ENCODE data around the gene PNISR.

Gene PNISR

GRCh38 chr6:99393366-99393697 is 31.8 kb downstream of the PNISR start:
- peaks cover 0 to 10% (median 5%) of the 10 kb centered on the region in 4 experiments for H3K4me1 ChIP-seq (ENCODE audit: control extremely low read depth in 1 of 4, control insufficient read depth in 4 of 4, insufficient read depth in 4 of 4, low read length in 3 of 4)
- peaks cover 0 to 8% (median 0%) of the 10 kb centered on the region in 4 experiments for H3K36me3 ChIP-seq (ENCODE audit: control insufficient read depth in 4 of 4, insufficient read depth in 4 of 4, low read length in 3 of 4)
- POLR2A ChIA-PET = interaction anchor here (0.8 kb wide), 1 partner anchor 170 kb away, joined by 3 read pairs; no protein-coding TSS in a partner anchor
- DNase-seq = no peak
- peak overlapping the region in 1 of 2 experiments; percentile 86 for H3K27ac ChIP-seq (ENCODE audit: insufficient read depth in 1 of 2, low read depth in 1 of 2, low read length in 2 of 2, poor library complexity in 1 of 2, severe bottlenecking in 2 of 2)
- CTCF ChIA-PET = interaction anchor here (0.6 to 1.3 kb wide), 8 partner anchors 9 to 152 kb away, joined by 3 to 6 read pairs (median 3); no protein-coding TSS in a partner anchor
- H3K4me3 ChIP-seq (ENCODE audit: control insufficient read depth in 1 of 7, extremely low read depth in 1 of 7, insufficient read depth in 4 of 7, low read depth in 2 of 7, low read length in 6 of 7) = peak overlapping the region; percentile 72 to 97 (median 89)
- H3K27me3 ChIP-seq (replicated peaks in 2 of 5; ENCODE audit: control insufficient read depth in 4 of 5, insufficient read depth in 5 of 5, low read length in 4 of 5) = no peaks in the 10 kb centered on the region
- 14% methylated on average over 1 of the region's 2 CpGs for WGBS (ENCODE audit: insufficient coverage)
- H3K9me3 ChIP-seq (ENCODE audit: control extremely low read depth in 1 of 5, control insufficient read depth in 4 of 5, insufficient read depth in 2 of 5, low read depth in 1 of 5, low read length in 4 of 5) = no peaks in the 10 kb centered on the region

- DNase-seq = no peak
- H3K4me3 ChIP-seq (ENCODE audit: control insufficient read depth in 1 of 7, extremely low read depth in 1 of 7, insufficient read depth in 4 of 7, low read depth in 2 of 7, low read length in 6 of 7) = no peak overlapping the region
- H3K27me3 ChIP-seq (replicated peaks in 2 of 5; ENCODE audit: control insufficient read depth in 4 of 5, insufficient read depth in 5 of 5, low read length in 4 of 5) = no peaks in the 10 kb centered on the region
- H3K4me1 ChIP-seq (ENCODE audit: control extremely low read depth in 1 of 4, control insufficient read depth in 4 of 4, insufficient read depth in 4 of 4, low read length in 3 of 4) = peaks cover 0 to 10% (median 5%) of the 10 kb centered on the region in 4 experiments
- H3K36me3 ChIP-seq (ENCODE audit: control insufficient read depth in 4 of 4, insufficient read depth in 4 of 4, low read length in 3 of 4) = no peaks in the 10 kb centered on the region
- ChIA-PET CTCF (no interaction called here), POLR2A (no interaction called here)
- no peak overlapping the region for H3K27ac ChIP-seq (ENCODE audit: insufficient read depth in 1 of 2, low read depth in 1 of 2, low read length in 2 of 2, poor library complexity in 1 of 2, severe bottlenecking in 2 of 2)
- WGBS (ENCODE audit: insufficient coverage) = 100% methylated on average over 2 of the region's 3 CpGs
- H3K9me3 ChIP-seq (ENCODE audit: control extremely low read depth in 1 of 5, control insufficient read depth in 4 of 5, insufficient read depth in 2 of 5, low read depth in 1 of 5, low read length in 4 of 5) = no peaks in the 10 kb centered on the region
These were observed 34.2 kb downstream of the PNISR start for GRCh38 chr6:99390896-99391295.

- Histone ChIP-seq H3K36me3 (ENCODE audit: control insufficient read depth in 4 of 4, insufficient read depth in 4 of 4, low read length in 3 of 4) (peaks cover 0 to 3% (median 0%) of the 10 kb centered on the region in 4 experiments), H3K27ac (ENCODE audit: insufficient read depth in 1 of 2, low read depth in 1 of 2, low read length in 2 of 2, poor library complexity in 1 of 2, severe bottlenecking in 2 of 2) (no peak overlapping the region), H3K27me3 (replicated peaks in 2 of 5; ENCODE audit: control insufficient read depth in 4 of 5, insufficient read depth in 5 of 5, low read length in 4 of 5) (no peaks in the 10 kb centered on the region), H3K9me3 (ENCODE audit: control extremely low read depth in 1 of 5, control insufficient read depth in 4 of 5, insufficient read depth in 2 of 5, low read depth in 1 of 5, low read length in 4 of 5) (no peaks in the 10 kb centered on the region), H3K4me1 (ENCODE audit: control extremely low read depth in 1 of 4, control insufficient read depth in 4 of 4, insufficient read depth in 4 of 4, low read length in 3 of 4) (no peaks in the 10 kb centered on the region), H3K4me3 (ENCODE audit: control insufficient read depth in 1 of 7, extremely low read depth in 1 of 7, insufficient read depth in 4 of 7, low read depth in 2 of 7, low read length in 6 of 7) (no peak overlapping the region)
- CTCF ChIA-PET = interaction anchor here (1.6 kb wide), 1 partner anchor 11 kb away, joined by 6 read pairs; no protein-coding TSS in a partner anchor
- 92% methylated on average over 3 of the region's 3 CpGs for WGBS (ENCODE audit: insufficient coverage)
- no peak for DNase-seq
- POLR2A ChIA-PET = no interaction called here
These were observed 40.6 kb downstream of the PNISR start for GRCh38 chr6:99384507-99384906.

DNA sequence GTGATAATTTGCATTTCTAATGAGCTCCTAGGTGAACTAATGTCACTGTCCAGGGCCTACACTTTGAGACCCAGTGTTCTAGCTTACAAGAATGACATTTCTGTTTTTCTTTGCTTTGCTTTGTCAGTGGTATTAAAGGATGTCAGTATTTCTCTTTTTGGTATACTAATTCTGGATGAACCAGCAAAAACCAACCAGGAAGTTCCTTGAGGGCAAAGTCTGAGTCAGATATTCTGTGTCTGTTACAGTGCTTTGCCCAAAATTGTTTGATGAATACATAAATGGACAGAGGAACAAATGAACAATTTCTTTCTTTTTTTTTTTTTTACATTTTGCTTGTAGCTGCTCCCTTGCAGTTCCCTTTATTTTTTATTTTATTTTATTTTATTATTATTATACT is 46.5 kb downstream of the PNISR start:
- Histone ChIP-seq H3K4me1 (ENCODE audit: control extremely low read depth in 1 of 4, control insufficient read depth in 4 of 4, insufficient read depth in 4 of 4, low read length in 3 of 4) (no peaks in the 10 kb centered on the region), H3K4me3 (ENCODE audit: control insufficient read depth in 1 of 7, extremely low read depth in 1 of 7, insufficient read depth in 4 of 7, low read depth in 2 of 7, low read length in 6 of 7) (no peak overlapping the region), H3K27me3 (replicated peaks in 2 of 5; ENCODE audit: control insufficient read depth in 4 of 5, insufficient read depth in 5 of 5, low read length in 4 of 5) (no peaks in the 10 kb centered on the region), H3K9me3 (ENCODE audit: control extremely low read depth in 1 of 5, control insufficient read depth in 4 of 5, insufficient read depth in 2 of 5, low read depth in 1 of 5, low read length in 4 of 5) (no peaks in the 10 kb centered on the region), H3K36me3 (ENCODE audit: control insufficient read depth in 4 of 4, insufficient read depth in 4 of 4, low read length in 3 of 4) (peaks cover 0 to 3% (median 0%) of the 10 kb centered on the region in 4 experiments), H3K27ac (ENCODE audit: insufficient read depth in 1 of 2, low read depth in 1 of 2, low read length in 2 of 2, poor library complexity in 1 of 2, severe bottlenecking in 2 of 2) (no peak overlapping the region)
- DNase-seq = peak in 2 of 3 donors; percentile 23 to 26
- CTCF ChIA-PET = interaction anchor here (1.3 kb wide), 1 partner anchor 15 kb away, joined by 3 read pairs; the partner anchor contains the start of gene COQ3
- POLR2A ChIA-PET = interaction anchor here (0.6 kb wide), 1 partner anchor 47 kb away, joined by 5 read pairs; no protein-coding TSS in a partner anchor

- no peaks in the 10 kb centered on the region for H3K27me3 ChIP-seq (replicated peaks in 2 of 5; ENCODE audit: control insufficient read depth in 4 of 5, insufficient read depth in 5 of 5, low read length in 4 of 5)
- H3K36me3 ChIP-seq (ENCODE audit: control insufficient read depth in 4 of 4, insufficient read depth in 4 of 4, low read length in 3 of 4) = peaks cover 0 to 2% (median 0%) of the 10 kb centered on the region in 4 experiments
- ChIA-PET CTCF (interaction anchor here (0.6 kb wide), 1 partner anchor 39 kb away, joined by 3 read pairs; no protein-coding TSS in a partner anchor), POLR2A (no interaction called here)
- no peaks in the 10 kb centered on the region for H3K4me1 ChIP-seq (ENCODE audit: control extremely low read depth in 1 of 4, control insufficient read depth in 4 of 4, insufficient read depth in 4 of 4, low read length in 3 of 4)
- no peak overlapping the region for H3K27ac ChIP-seq (ENCODE audit: insufficient read depth in 1 of 2, low read depth in 1 of 2, low read length in 2 of 2, poor library complexity in 1 of 2, severe bottlenecking in 2 of 2)
- H3K9me3 ChIP-seq (ENCODE audit: control extremely low read depth in 1 of 5, control insufficient read depth in 4 of 5, insufficient read depth in 2 of 5, low read depth in 1 of 5, low read length in 4 of 5) = no peaks in the 10 kb centered on the region
- no peak for DNase-seq
- no peak overlapping the region for H3K4me3 ChIP-seq (ENCODE audit: control insufficient read depth in 1 of 7, extremely low read depth in 1 of 7, insufficient read depth in 4 of 7, low read depth in 2 of 7, low read length in 6 of 7)
These were observed 55.6 kb downstream of the PNISR start for GRCh38 chr6:99369533-99369932.

DNA sequence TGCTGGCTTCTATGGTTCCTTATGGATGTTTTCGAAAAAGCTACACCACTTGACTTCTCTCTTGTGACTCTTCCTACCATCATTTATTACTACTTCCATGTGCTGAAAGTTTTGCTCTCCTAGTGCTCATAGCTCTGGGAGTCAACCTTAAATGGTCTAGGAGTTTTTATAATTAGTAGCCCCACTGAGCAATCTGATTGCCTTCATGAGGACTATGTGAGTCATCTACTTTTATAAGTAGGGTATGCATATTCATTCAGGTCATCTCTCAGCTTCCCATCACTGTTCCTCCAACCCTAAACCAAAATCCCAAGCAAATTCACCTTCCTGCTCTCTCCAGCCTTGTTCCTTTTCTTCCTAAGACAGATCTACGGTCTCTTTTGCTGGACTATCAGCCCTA is 58.3 kb downstream of the PNISR start:
- POLR2A ChIA-PET = no interaction called here
- no CpG with 5 or more reads among the region's 2 CpGs for WGBS (ENCODE audit: insufficient coverage)
- Histone ChIP-seq H3K9me3 (ENCODE audit: control extremely low read depth in 1 of 5, control insufficient read depth in 4 of 5, insufficient read depth in 2 of 5, low read depth in 1 of 5, low read length in 4 of 5) (no peaks in the 10 kb centered on the region), H3K27me3 (replicated peaks in 2 of 5; ENCODE audit: control insufficient read depth in 4 of 5, insufficient read depth in 5 of 5, low read length in 4 of 5) (no peaks in the 10 kb centered on the region), H3K36me3 (ENCODE audit: control insufficient read depth in 4 of 4, insufficient read depth in 4 of 4, low read length in 3 of 4) (peaks cover 0 to 2% (median 0%) of the 10 kb centered on the region in 4 experiments), H3K27ac (ENCODE audit: insufficient read depth in 1 of 2, low read depth in 1 of 2, low read length in 2 of 2, poor library complexity in 1 of 2, severe bottlenecking in 2 of 2) (no peak overlapping the region), H3K4me1 (ENCODE audit: control extremely low read depth in 1 of 4, control insufficient read depth in 4 of 4, insufficient read depth in 4 of 4, low read length in 3 of 4) (no peaks in the 10 kb centered on the region), H3K4me3 (ENCODE audit: control insufficient read depth in 1 of 7, extremely low read depth in 1 of 7, insufficient read depth in 4 of 7, low read depth in 2 of 7, low read length in 6 of 7) (no peak overlapping the region)
- CTCF ChIA-PET = no interaction called here
- no peak for DNase-seq

GRCh38 chr6:99364026-99364425 is 61.1 kb downstream of the PNISR start:
- CTCF ChIA-PET = interaction anchor here (0.6 to 1.4 kb wide), 2 partner anchors 30 to 32 kb away, joined by 3 read pairs; partner anchors contain the start of gene COQ3
- POLR2A ChIA-PET = no interaction called here
- WGBS (ENCODE audit: insufficient coverage) = 100% methylated on average over 1 of the region's 5 CpGs
- Histone ChIP-seq H3K27me3 (replicated peaks in 2 of 5; ENCODE audit: control insufficient read depth in 4 of 5, insufficient read depth in 5 of 5, low read length in 4 of 5) (peaks cover 0 to 9% (median 3%) of the 10 kb centered on the region in 5 experiments), H3K4me1 (ENCODE audit: control extremely low read depth in 1 of 4, control insufficient read depth in 4 of 4, insufficient read depth in 4 of 4, low read length in 3 of 4) (no peaks in the 10 kb centered on the region), H3K27ac (ENCODE audit: insufficient read depth in 1 of 2, low read depth in 1 of 2, low read length in 2 of 2, poor library complexity in 1 of 2, severe bottlenecking in 2 of 2) (no peak overlapping the region), H3K36me3 (ENCODE audit: control insufficient read depth in 4 of 4, insufficient read depth in 4 of 4, low read length in 3 of 4) (no peaks in the 10 kb centered on the region), H3K9me3 (ENCODE audit: control extremely low read depth in 1 of 5, control insufficient read depth in 4 of 5, insufficient read depth in 2 of 5, low read depth in 1 of 5, low read length in 4 of 5) (no peaks in the 10 kb centered on the region), H3K4me3 (ENCODE audit: control insufficient read depth in 1 of 7, extremely low read depth in 1 of 7, insufficient read depth in 4 of 7, low read depth in 2 of 7, low read length in 6 of 7) (no peak overlapping the region)
- DNase-seq = no peak
